SK-N-SH (cell line): ENCODE data around the gene RASD2. TPM values are rescaled to one million over a fixed set of nuclear protein-coding genes. Genes with fewer than 3 reads are reported as not detected.
A peak's percentile ranks its signal among the peaks of the same experiment; 100 is the strongest.

Experiments
- CTCF ChIA-PET: fragments of 300-600, 350-600 bp; formaldehyde crosslinking; extraction: SDS; loops from one replicate; lab custom pipeline; 2021; lab: Yijun Ruan, JAX
- POLR2A ChIA-PET: fragments of 350-600 bp; sonication (Branson Sonifier 250); formaldehyde crosslinking; extraction: SDS; loops from one replicate; lab custom pipeline; 2020; ENCODE audit warnings: antibody characterized with exemption, inconsistent platforms; lab: Yijun Ruan, JAX
- DNase-seq: peaks from one replicate; pipeline ENCODE4 v3.0.0; 2012
- H2AFZ ChIP-seq: fragments of 200-600 bp; sonication (generic); 2 replicates; pipeline ENCODE4 v1.8.1; 2016; ENCODE audit warnings: antibody characterized with exemption, mild to moderate bottlenecking, low read depth
- H3F3A ChIP-seq: fragments of 200-600 bp; sonication (generic); replicated peaks from 2 replicates; pipeline ENCODE3; 2016; ENCODE audit warnings: antibody characterized with exemption, mild to moderate bottlenecking; ENCODE audit not compliant: insufficient read depth
- H3K27ac ChIP-seq, 2 experiments: fragments of 200-500 bp in 1 of 2; fragments of 200-600 bp in 1 of 2; sonication (Bioruptor generic) in 1 of 2; sonication (generic), shearing (Covaris generic) in 1 of 2; 2 replicates each; pipeline versions ENCODE4 v1.5.1 to v1.6.1; 2014 to 2016; ENCODE audit warnings: low read depth in 2 of 2, inconsistent platforms in 1 of 2, low read length in 1 of 2, mild to moderate bottlenecking in 1 of 2, mixed read lengths in 1 of 2
- H3K27me3 ChIP-seq: fragments of 200-600 bp; sonication (generic), shearing (Covaris generic); 2 replicates; pipeline ENCODE4 v1.6.1; 2016; ENCODE audit warnings: mixed run types; ENCODE audit not compliant: insufficient read depth
- H3K36me3 ChIP-seq, 2 experiments: fragments of 200-500 bp in 1 of 2; fragments of 200-600 bp in 1 of 2; sonication (Bioruptor generic) in 1 of 2; sonication (generic) in 1 of 2; replicated peaks in 1 of 2; 2 replicates each; pipeline versions ENCODE3 to v1.5.1; 2014 to 2016; ENCODE audit warnings: low read length in 1 of 2, mild to moderate bottlenecking in 1 of 2; ENCODE audit not compliant: insufficient read depth in 2 of 2, control insufficient read depth in 1 of 2
- H3K4me1 ChIP-seq, 2 experiments: fragments of 200-500 bp in 1 of 2; fragments of 200-600 bp in 1 of 2; sonication (Bioruptor generic) in 1 of 2; sonication (generic), shearing (Covaris generic) in 1 of 2; 2 replicates each; pipeline versions ENCODE4 v1.5.1 to v1.6.1; 2014 to 2016; ENCODE audit warnings: low read depth in 1 of 2, low read length in 1 of 2, mixed run types in 1 of 2; ENCODE audit not compliant: insufficient read depth in 2 of 2, control insufficient read depth in 1 of 2
- H3K4me2 ChIP-seq: fragments of 200-600 bp; sonication (generic), shearing (Covaris generic); 2 replicates; pipeline ENCODE4 v1.6.1; 2017; ENCODE audit warnings: mixed run types
- H3K4me3 ChIP-seq, 2 experiments: fragments of 200-500 bp in 1 of 2; fragments of 200-600 bp in 1 of 2; sonication (Bioruptor generic) in 1 of 2; sonication (generic), shearing (Covaris generic) in 1 of 2; 2 replicates each; pipeline versions ENCODE4 v1.5.1 to v1.8.1; 2014 to 2016; ENCODE audit warnings: low read depth in 2 of 2, inconsistent platforms in 1 of 2, low read length in 1 of 2, mild to moderate bottlenecking in 1 of 2, mixed read lengths in 1 of 2, moderate library complexity in 1 of 2
- H3K79me2 ChIP-seq: fragments of 200-600 bp; sonication (generic); 2 replicates; pipeline ENCODE4 v1.8.1; 2017; ENCODE audit warnings: mild to moderate bottlenecking; ENCODE audit not compliant: insufficient read depth
- H3K9ac ChIP-seq: fragments of 200-600 bp; sonication (generic); 2 replicates; pipeline ENCODE4 v1.6.1; 2017; ENCODE audit warnings: mixed run types
- H3K9me2 ChIP-seq: fragments of 200-600 bp; sonication (generic); 2 replicates; pipeline ENCODE4 v1.6.1; 2017; ENCODE audit warnings: mixed run types
- H3K9me3 ChIP-seq: fragments of 200-600 bp; sonication (generic); 2 replicates; pipeline ENCODE4 v1.6.1; 2017; ENCODE audit warnings: mixed run types, mild to moderate bottlenecking, moderate library complexity
- H4K20me1 ChIP-seq: fragments of 200-600 bp; sonication (generic); 2 replicates; pipeline ENCODE4 v1.6.1; 2017; ENCODE audit warnings: mild to moderate bottlenecking, mixed run types; ENCODE audit not compliant: insufficient read depth
- CHD2 ChIP-seq: fragments of 150-350 bp; IDR thresholded peaks from 2 replicates; pipeline ENCODE4 v1.6.1; 2018; ENCODE audit warnings: low read length; ENCODE audit not compliant: partially characterized antibody
- CTCF ChIP-seq: fragments of 200-600 bp; sonication (generic); IDR thresholded peaks from 2 replicates; pipeline ENCODE4 v1.6.1; 2017; ENCODE audit warnings: antibody characterized with exemption, mild to moderate bottlenecking, moderate library complexity
- ELF1 ChIP-seq: IDR thresholded peaks from 2 replicates; pipeline ENCODE4 v1.4.0; 2012
- EZH2phosphoT487 ChIP-seq: fragments of 200-600 bp; sonication (generic); IDR thresholded peaks from 2 replicates; pipeline ENCODE4 v1.6.1; 2017; ENCODE audit warnings: low read depth, mixed run types, mild to moderate bottlenecking, antibody characterized with exemption, moderate library complexity, borderline replicate concordance
- FOSL2 ChIP-seq: IDR thresholded peaks from 2 replicates; pipeline ENCODE4 v1.4.0; 2012; ENCODE audit warnings: low read depth, mild to moderate bottlenecking, moderate library complexity, borderline replicate concordance
- FOXJ3 ChIP-seq: sonication (generic); formaldehyde crosslinking; IDR thresholded peaks from 2 replicates; pipeline ENCODE4 v1.5.1; 2020; ENCODE audit warnings: mild to moderate bottlenecking, missing genetic modification reagents
- FOXM1 ChIP-seq: IDR thresholded peaks from 2 replicates; pipeline ENCODE4 v1.4.0; 2012; ENCODE audit warnings: low read depth, mild to moderate bottlenecking
- GATA2 ChIP-seq: sonication (generic); formaldehyde crosslinking; IDR thresholded peaks from 2 replicates; pipeline ENCODE4 v1.5.0; 2020; ENCODE audit warnings: mild to moderate bottlenecking, missing genetic modification reagents
- MAX ChIP-seq: IDR thresholded peaks from 2 replicates; pipeline ENCODE4 v1.4.0; 2012; ENCODE audit warnings: low read depth
- MEF2A ChIP-seq: IDR thresholded peaks from 2 replicates; pipeline ENCODE4 v1.4.0; 2012; ENCODE audit warnings: low read depth, borderline replicate concordance
- MXI1 ChIP-seq: IDR thresholded peaks from 2 replicates; pipeline ENCODE4 v1.6.1; 2012; ENCODE audit warnings: mild to moderate bottlenecking, low read depth, low read length, improper control_type of control experiment
- NFIC ChIP-seq: IDR thresholded peaks from 2 replicates; pipeline ENCODE4 v1.4.0; 2012; ENCODE audit warnings: borderline replicate concordance
- NRF1 ChIP-seq: IDR thresholded peaks from 2 replicates; pipeline ENCODE4 v1.6.1; 2012; ENCODE audit warnings: low read depth, mild to moderate bottlenecking, low read length
- POLR2AphosphoS5 ChIP-seq: IDR thresholded peaks from 2 replicates; pipeline ENCODE4 v1.6.1; 2012; ENCODE audit warnings: low read depth, low read length
- RAD21 ChIP-seq: IDR thresholded peaks from 2 replicates; pipeline ENCODE4 v1.6.1; 2012; ENCODE audit warnings: mild to moderate bottlenecking, low read length
- RCOR1 ChIP-seq: fragments of 150-350 bp; IDR thresholded peaks from 2 replicates; pipeline ENCODE4 v1.6.1; 2017; ENCODE audit warnings: antibody characterized with exemption, low read length
- RFX5 ChIP-seq: IDR thresholded peaks from 2 replicates; pipeline ENCODE4 v1.6.1; 2012; ENCODE audit warnings: mild to moderate bottlenecking, improper control_type of control experiment, low read length
- RXRA ChIP-seq: IDR thresholded peaks from 2 replicates; pipeline ENCODE4 v1.4.0; 2012; ENCODE audit warnings: low read depth, mild to moderate bottlenecking, borderline replicate concordance
- TCF12 ChIP-seq: IDR thresholded peaks from 2 replicates; pipeline ENCODE4 v1.4.0; 2012
- TEAD4 ChIP-seq: IDR thresholded peaks from 2 replicates; pipeline ENCODE4 v1.4.0; 2012; ENCODE audit warnings: mild to moderate bottlenecking, borderline replicate concordance; ENCODE audit not compliant: insufficient read depth
- USF1 ChIP-seq: IDR thresholded peaks from 2 replicates; pipeline ENCODE4 v1.4.0; 2012; ENCODE audit warnings: low read depth, borderline replicate concordance
- USF2 ChIP-seq: fragments of 150-350 bp; IDR thresholded peaks from 2 replicates; pipeline ENCODE4 v1.6.1; 2017; ENCODE audit warnings: antibody characterized with exemption, low read length, low read depth, borderline replicate concordance
- WGBS: methylation state at CpG from one replicate; pipeline ENCODE4 v1.1.6; 2017; ENCODE audit warnings: low lambda C conversion rate; 5-methylcytosine and 5-hydroxymethylcytosine counted together
- polyA plus RNA-seq, 3 experiments: library from polyadenylated mRNA; depleted of rRNA; stranded (reverse); fragments of >200 nt; gene quantifications; 2 replicates each; pipeline ENCODE4 v1.2.3, GENCODE V29; 2012

Gene RASD2
- polyA plus RNA-seq, 1 of the 3 experiments (the other 2 are of a cell fraction): 0.30 TPM

- H3F3A ChIP-seq: peaks cover 3% of the 10 kb centered on the region
- no peaks in the 10 kb centered on the region for H4K20me1 ChIP-seq
- WGBS: 97% methylated on average over 1 of the region's 1 CpG
- no peak overlapping the region for H3K4me2 ChIP-seq
- no peaks in the 10 kb centered on the region for H3K79me2 ChIP-seq
- H2AFZ ChIP-seq: no peak overlapping the region
- no peaks in the 10 kb centered on the region for H3K9me3 ChIP-seq
- H3K4me1 ChIP-seq: peaks cover 0 to 34% of the 10 kb centered on the region in 2 experiments; a peak in 2 of 4 replicates
- POLR2A ChIA-PET: no interaction called here
- H3K36me3 ChIP-seq: no peaks in the 10 kb centered on the region
- no peak for DNase-seq
- no peak overlapping the region for H3K4me3 ChIP-seq
- H3K27ac ChIP-seq: no peak overlapping the region
- CTCF ChIA-PET: no interaction called here
- TF ChIP-seq TEAD4: no peak
- no peak for TF ChIP-seq CHD2
- no peak for TF ChIP-seq NFIC
- TF ChIP-seq MEF2A: no peak
- TF ChIP-seq NRF1: no peak
- no peak for TF ChIP-seq ELF1
- no peak for TF ChIP-seq POLR2AphosphoS5
- TF ChIP-seq FOSL2: no peak
- TF ChIP-seq USF2: no peak
- no peak for TF ChIP-seq RFX5
- TF ChIP-seq RXRA: no peak
- no peak for TF ChIP-seq GATA2 (CRISPR knock-in tag)
- TF ChIP-seq EZH2phosphoT487: no peak
- TF ChIP-seq FOXJ3 (CRISPR knock-in tag): no peak
- TF ChIP-seq MXI1: no peak
- TF ChIP-seq, all 33 proteins: peak for 0
- Histone ChIP-seq H3K9me2 (no peaks in the 10 kb centered on the region), H3K27me3 (no peaks in the 10 kb centered on the region), H3K9ac (no peak overlapping the region)
These were observed 20.2 kb downstream of the RASD2 start for GRCh38 chr22:35560824-35561223.

GRCh38 chr22:35561796-35562526, 21.3 kb downstream of the RASD2 start:
- Histone ChIP-seq H3K4me3 (no peak overlapping the region), H3K4me2 (peak overlapping the region; percentile 62), H3K79me2 (no peaks in the 10 kb centered on the region), H4K20me1 (no peaks in the 10 kb centered on the region), H3K9me2 (no peaks in the 10 kb centered on the region), H3K4me1 (peaks cover 0 to 37% of the 10 kb centered on the region in 2 experiments; a peak in 2 of 4 replicates), H3K27ac (no peak overlapping the region), H3K9me3 (no peaks in the 10 kb centered on the region), H3K36me3 (no peaks in the 10 kb centered on the region), H2AFZ (no peak overlapping the region), H3K27me3 (no peaks in the 10 kb centered on the region), H3F3A (peaks cover 4% of the 10 kb centered on the region), H3K9ac (no peak overlapping the region)
- ChIA-PET CTCF (interaction anchor here (1.0 kb wide), 1 partner anchor 9 kb away, joined by 3 read pairs; no protein-coding TSS in a partner anchor), POLR2A (no interaction called here)
- WGBS: 70% methylated on average over 20 of the region's 20 CpGs
- DNase-seq: no peak
- TF ChIP-seq GATA2 (CRISPR knock-in tag): no peak
- TF ChIP-seq USF2: no peak
- no peak for TF ChIP-seq MEF2A
- no peak for TF ChIP-seq RFX5
- peak; percentile 79 for TF ChIP-seq MAX
- TF ChIP-seq USF1: no peak
- TF ChIP-seq CTCF: no peak
- no peak for TF ChIP-seq NRF1
- TF ChIP-seq RCOR1: no peak
- TF ChIP-seq FOXJ3 (CRISPR knock-in tag): no peak
- peak; percentile 84 for TF ChIP-seq FOSL2
- TF ChIP-seq FOXM1: no peak
- peak; percentile 63; the same call in 1 of the 2 replicates for TF ChIP-seq TEAD4
- TF ChIP-seq CHD2: no peak
- no peak for TF ChIP-seq RAD21
- no peak for TF ChIP-seq ELF1
- TF ChIP-seq TCF12: peak; percentile 55
